NCI-H1417 (cell line): ENCODE results near the gene RAP2B.
"Not testable (repeated sequence)": the region's sequence is repeated elsewhere in the genome, so short reads cannot be mapped to it uniquely, and the experiment has no call there.

Source experiments
- DNase-seq, 3 experiments: peaks; one replicate each; lab custom pipeline; 2025; lab: John Stamatoyannopoulos, UW

RAP2B gene

GRCh38 chr3:153193786-153194476 lies 31.9 kb downstream of the RAP2B start:
- DNase-seq, result not testable (repeated sequence)

- no peak for DNase-seq
Observed at GRCh38 chr3:153195349-153195879, 33.4 kb downstream of the RAP2B start.

GRCh38 chr3:153209596-153209995 lies 47.6 kb downstream of the RAP2B start:
- DNase-seq, result no peak

GRCh38 chr3:153210146-153210545 lies 48.1 kb downstream of the RAP2B start:
- DNase-seq, result no peak

- DNase-seq, result peak in 2 of 3 experiments; percentile 40 to 81
Observed at GRCh38 chr3:153210660-153211059, 48.6 kb downstream of the RAP2B start.

GRCh38 chr3:153215497-153215896 lies 53.5 kb downstream of the RAP2B start:
- no peak for DNase-seq

GRCh38 chr3:153215966-153216365 lies 53.9 kb downstream of the RAP2B start:
- no peak for DNase-seq

- DNase-seq, result no peak
Observed at GRCh38 chr3:153216928-153217327, 54.9 kb downstream of the RAP2B start.

- no peak for DNase-seq
Observed at GRCh38 chr3:153219146-153219545, 57.1 kb downstream of the RAP2B start.
